Measurements from ENCODE around the gene DDI2.

DDI2 gene

GRCh38 chr1:15667362-15667761 is 50.1 kb downstream of the DDI2 start:
- Histone ChIP-seq H3K4me1 (ENCODE audit: control insufficient read depth, insufficient read depth, low read length) (no peaks in the 10 kb centered on the region), H3K27me3 (ENCODE audit: control insufficient read depth, insufficient read depth, low read length) (no peaks in the 10 kb centered on the region), H3K4me3 (ENCODE audit: low read length) (no peak overlapping the region), H3K36me3 (ENCODE audit: control insufficient read depth, insufficient read depth, low read length) (no peaks in the 10 kb centered on the region), H3K27ac (ENCODE audit: low read length) (no peak overlapping the region), H3K9me3 (ENCODE audit: control insufficient read depth, insufficient read depth, low read length) (no peaks in the 10 kb centered on the region)
- WGBS (ENCODE audit: insufficient coverage, insufficient read length), result no CpG with 5 or more reads among the region's 7 CpGs
- no peak for DNase-seq (ENCODE audit: low read depth, low spot score)

GRCh38 chr1:15668089-15668754 is 51.0 kb downstream of the DDI2 start:
- H3K27ac ChIP-seq (ENCODE audit: low read length), result no peak overlapping the region
- no peaks in the 10 kb centered on the region for H3K9me3 ChIP-seq (ENCODE audit: control insufficient read depth, insufficient read depth, low read length)
- H3K27me3 ChIP-seq (ENCODE audit: control insufficient read depth, insufficient read depth, low read length), result no peaks in the 10 kb centered on the region
- no peaks in the 10 kb centered on the region for H3K36me3 ChIP-seq (ENCODE audit: control insufficient read depth, insufficient read depth, low read length)
- H3K4me1 ChIP-seq (ENCODE audit: control insufficient read depth, insufficient read depth, low read length), result no peaks in the 10 kb centered on the region
- WGBS (ENCODE audit: insufficient coverage, insufficient read length), result no CpG with 5 or more reads among the region's 5 CpGs
- H3K4me3 ChIP-seq (ENCODE audit: low read length), result no peak overlapping the region
- no peak for DNase-seq (ENCODE audit: low read depth, low spot score)

- Histone ChIP-seq H3K4me1 (ENCODE audit: control insufficient read depth, insufficient read depth, low read length) (no peaks in the 10 kb centered on the region), H3K27me3 (ENCODE audit: control insufficient read depth, insufficient read depth, low read length) (no peaks in the 10 kb centered on the region), H3K4me3 (ENCODE audit: low read length) (no peak overlapping the region), H3K9me3 (ENCODE audit: control insufficient read depth, insufficient read depth, low read length) (no peaks in the 10 kb centered on the region), H3K27ac (ENCODE audit: low read length) (no peak overlapping the region), H3K36me3 (ENCODE audit: control insufficient read depth, insufficient read depth, low read length) (no peaks in the 10 kb centered on the region)
- no peak for DNase-seq (ENCODE audit: low read depth, low spot score)
- no CpG with 5 or more reads among the region's 10 CpGs for WGBS (ENCODE audit: insufficient coverage, insufficient read length)
These were observed 51.8 kb downstream of the DDI2 start for GRCh38 chr1:15669074-15669473.

- WGBS (ENCODE audit: insufficient coverage, insufficient read length), result no CpG with 5 or more reads among the region's 4 CpGs
- Histone ChIP-seq H3K9me3 (ENCODE audit: control insufficient read depth, insufficient read depth, low read length) (no peaks in the 10 kb centered on the region), H3K27ac (ENCODE audit: low read length) (no peak overlapping the region), H3K4me1 (ENCODE audit: control insufficient read depth, insufficient read depth, low read length) (no peaks in the 10 kb centered on the region), H3K4me3 (ENCODE audit: low read length) (no peak overlapping the region), H3K36me3 (ENCODE audit: control insufficient read depth, insufficient read depth, low read length) (no peaks in the 10 kb centered on the region), H3K27me3 (ENCODE audit: control insufficient read depth, insufficient read depth, low read length) (no peaks in the 10 kb centered on the region)
- DNase-seq (ENCODE audit: low read depth, low spot score), result no peak
These were observed 52.6 kb downstream of the DDI2 start for GRCh38 chr1:15669864-15670263.

- Histone ChIP-seq H3K27me3 (ENCODE audit: control insufficient read depth, insufficient read depth, low read length) (no peaks in the 10 kb centered on the region), H3K4me3 (ENCODE audit: low read length) (no peak overlapping the region), H3K4me1 (ENCODE audit: control insufficient read depth, insufficient read depth, low read length) (no peaks in the 10 kb centered on the region), H3K9me3 (ENCODE audit: control insufficient read depth, insufficient read depth, low read length) (no peaks in the 10 kb centered on the region), H3K27ac (ENCODE audit: low read length) (no peak overlapping the region), H3K36me3 (ENCODE audit: control insufficient read depth, insufficient read depth, low read length) (no peaks in the 10 kb centered on the region)
- no CpG with 5 or more reads among the region's 2 CpGs for WGBS (ENCODE audit: insufficient coverage, insufficient read length)
- DNase-seq (ENCODE audit: low read depth, low spot score), result no peak
These were observed 54.2 kb downstream of the DDI2 start for GRCh38 chr1:15671430-15671829.

GRCh38 chr1:15674386-15675159 is 57.3 kb downstream of the DDI2 start:
- Histone ChIP-seq H3K36me3 (ENCODE audit: control insufficient read depth, insufficient read depth, low read length) (no peaks in the 10 kb centered on the region), H3K27ac (ENCODE audit: low read length) (no peak overlapping the region), H3K27me3 (ENCODE audit: control insufficient read depth, insufficient read depth, low read length) (no peaks in the 10 kb centered on the region), H3K9me3 (ENCODE audit: control insufficient read depth, insufficient read depth, low read length) (no peaks in the 10 kb centered on the region), H3K4me3 (ENCODE audit: low read length) (no peak overlapping the region), H3K4me1 (ENCODE audit: control insufficient read depth, insufficient read depth, low read length) (no peaks in the 10 kb centered on the region)
- DNase-seq (ENCODE audit: low read depth, low spot score), result no peak
- no CpG with 5 or more reads among the region's 12 CpGs for WGBS (ENCODE audit: insufficient coverage, insufficient read length)

GRCh38 chr1:15676010-15676409 is 58.8 kb downstream of the DDI2 start:
- DNase-seq (ENCODE audit: low read depth, low spot score), result no peak
- no CpG with 5 or more reads among the region's 2 CpGs for WGBS (ENCODE audit: insufficient coverage, insufficient read length)
- no peaks in the 10 kb centered on the region for H3K4me1 ChIP-seq (ENCODE audit: control insufficient read depth, insufficient read depth, low read length)

GRCh38 chr1:15676688-15677661 is 59.7 kb downstream of the DDI2 start:
- no peak overlapping the region for H3K4me3 ChIP-seq (ENCODE audit: low read length)
- H3K27ac ChIP-seq (ENCODE audit: low read length), result no peak overlapping the region
- H3K27me3 ChIP-seq (ENCODE audit: control insufficient read depth, insufficient read depth, low read length), result no peaks in the 10 kb centered on the region
- H3K9me3 ChIP-seq (ENCODE audit: control insufficient read depth, insufficient read depth, low read length), result no peaks in the 10 kb centered on the region
- H3K36me3 ChIP-seq (ENCODE audit: control insufficient read depth, insufficient read depth, low read length), result no peaks in the 10 kb centered on the region
- DNase-seq (ENCODE audit: low read depth, low spot score), result no peak
- no CpG with 5 or more reads among the region's 6 CpGs for WGBS (ENCODE audit: insufficient coverage, insufficient read length)
- H3K4me1 ChIP-seq (ENCODE audit: control insufficient read depth, insufficient read depth, low read length), result no peaks in the 10 kb centered on the region

More at GRCh38 chr1:15676010-15676409, 58.8 kb downstream of the DDI2 start:
- Histone ChIP-seq H3K4me3 (ENCODE audit: low read length) (no peak overlapping the region), H3K9me3 (ENCODE audit: control insufficient read depth, insufficient read depth, low read length) (no peaks in the 10 kb centered on the region), H3K36me3 (ENCODE audit: control insufficient read depth, insufficient read depth, low read length) (no peaks in the 10 kb centered on the region), H3K27ac (ENCODE audit: low read length) (no peak overlapping the region), H3K27me3 (ENCODE audit: control insufficient read depth, insufficient read depth, low read length) (no peaks in the 10 kb centered on the region)

- H3K4me1 ChIP-seq (ENCODE audit: control insufficient read depth, insufficient read depth, low read length), result no peaks in the 10 kb centered on the region
- WGBS (ENCODE audit: insufficient coverage, insufficient read length), result no CpG with 5 or more reads among the region's 1 CpG
- no peak overlapping the region for H3K27ac ChIP-seq (ENCODE audit: low read length)
- no peaks in the 10 kb centered on the region for H3K9me3 ChIP-seq (ENCODE audit: control insufficient read depth, insufficient read depth, low read length)
- H3K36me3 ChIP-seq (ENCODE audit: control insufficient read depth, insufficient read depth, low read length), result no peaks in the 10 kb centered on the region
- no peak for DNase-seq (ENCODE audit: low read depth, low spot score)
- no peak overlapping the region for H3K4me3 ChIP-seq (ENCODE audit: low read length)
- no peaks in the 10 kb centered on the region for H3K27me3 ChIP-seq (ENCODE audit: control insufficient read depth, insufficient read depth, low read length)
These were observed 61.3 kb downstream of the DDI2 start for GRCh38 chr1:15678578-15678977.

GRCh38 chr1:15680131-15680530 is 62.9 kb downstream of the DDI2 start:
- H3K4me1 ChIP-seq (ENCODE audit: control insufficient read depth, insufficient read depth, low read length), result no peaks in the 10 kb centered on the region
- no peak overlapping the region for H3K27ac ChIP-seq (ENCODE audit: low read length)
- no peak for DNase-seq (ENCODE audit: low read depth, low spot score)
- H3K9me3 ChIP-seq (ENCODE audit: control insufficient read depth, insufficient read depth, low read length), result no peaks in the 10 kb centered on the region
- no peaks in the 10 kb centered on the region for H3K27me3 ChIP-seq (ENCODE audit: control insufficient read depth, insufficient read depth, low read length)
- no peaks in the 10 kb centered on the region for H3K36me3 ChIP-seq (ENCODE audit: control insufficient read depth, insufficient read depth, low read length)
- no peak overlapping the region for H3K4me3 ChIP-seq (ENCODE audit: low read length)
- no CpG with 5 or more reads among the region's 11 CpGs for WGBS (ENCODE audit: insufficient coverage, insufficient read length)

Data from iPS DF 6.9 (cell line).